ENCODE measurements around the gene CNPPD1.

DNA sequence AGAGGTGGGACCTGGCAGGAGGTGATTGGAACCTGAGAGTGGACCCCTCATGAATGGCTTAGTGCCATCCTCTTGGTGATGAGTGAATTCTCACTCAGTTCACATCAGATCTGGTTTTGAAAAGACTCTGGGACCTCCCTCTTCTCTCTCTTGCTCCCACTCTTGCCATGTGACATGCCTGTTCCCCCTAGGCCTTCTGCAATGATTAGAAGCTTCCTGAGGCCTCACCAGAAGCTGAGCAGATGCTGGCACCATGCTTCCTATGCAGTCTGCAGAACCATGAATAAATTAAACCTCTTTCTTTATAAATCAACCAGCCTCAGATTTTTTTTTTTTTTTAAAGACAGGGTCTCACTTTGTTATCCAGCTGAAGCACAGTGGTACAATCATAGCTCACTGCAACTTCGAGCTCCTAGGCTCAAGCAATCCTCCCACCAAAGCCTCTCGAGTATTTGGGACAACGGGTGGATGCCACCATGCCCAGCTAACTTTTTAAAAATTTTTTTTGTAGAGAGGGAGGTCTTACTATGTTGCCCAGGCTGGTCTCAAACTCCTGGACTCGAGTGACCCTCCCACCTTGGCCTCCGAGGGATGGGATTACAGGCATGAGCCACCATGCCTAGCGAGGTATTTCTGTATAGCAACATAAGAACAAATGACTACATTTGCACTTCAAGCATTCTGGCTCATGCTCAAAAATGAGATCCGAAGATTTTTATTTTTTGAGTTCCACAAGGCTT is 27.9 kb upstream of the CNPPD1 start:
- TF ChIP-seq NR2F2 (IDR thresholded peaks at IDR 0.05) (no peak), TAF1 (conservative IDR thresholded peaks at IDR 0.05) (no peak), REST (IDR thresholded peaks at IDR 0.05) (no peak), CTCF (IDR thresholded peaks at IDR 0.05; ENCODE audit: low read depth, low read length, missing input control) (no peak), ZBTB33 (IDR thresholded peaks at IDR 0.05) (no peak), RAD21 (IDR thresholded peaks at IDR 0.05) (no peak), GABPA (IDR thresholded peaks at IDR 0.05 in 1 of 2, conservative IDR thresholded peaks at IDR 0.05 in 1 of 2) (no peak)
- TF ChIP-seq, protein P1, sequence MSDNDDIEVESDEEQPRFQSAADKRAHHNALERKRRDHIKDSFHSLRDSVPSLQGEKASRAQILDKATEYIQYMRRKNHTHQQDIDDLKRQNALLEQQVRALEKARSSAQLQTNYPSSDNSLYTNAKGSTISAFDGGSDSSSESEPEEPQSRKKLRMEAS (IDR thresholded peaks at IDR 0.05), result no peak

Measured in liver (tissue), 3 donors.